Type B pancreatic cell (in vitro differentiated cells): ENCODE measurements around the gene MBNL3. TPM values are rescaled to one million over a fixed set of nuclear protein-coding genes. Genes with fewer than 3 reads are reported as not detected.

Experiments used
- DNase-seq: peaks from one replicate; pipeline ENCODE4 v3.0.0; 2021; ENCODE audit warnings: mixed read lengths; ENCODE audit not compliant: unreplicated experiment; ENCODE audit errors: extremely low spot score
- H3K27ac Mint-ChIP-seq: 2 replicates; pipeline ENCODE4 v1.8.0; 2021; ENCODE audit warnings: mild to moderate bottlenecking, mixed read lengths
- H3K27me3 Mint-ChIP-seq: 2 replicates; pipeline ENCODE4 v1.8.0; 2021; ENCODE audit warnings: mixed read lengths
- H3K36me3 Mint-ChIP-seq: 2 replicates; pipeline ENCODE4 v1.8.0; 2021; ENCODE audit warnings: mixed read lengths
- H3K4me1 Mint-ChIP-seq: one replicate; pipeline ENCODE4 v1.8.0; 2021; ENCODE audit warnings: mixed read lengths; ENCODE audit not compliant: unreplicated experiment
- H3K4me3 Mint-ChIP-seq: 2 replicates; pipeline ENCODE4 v1.8.0; 2021; ENCODE audit warnings: mild to moderate bottlenecking, mixed read lengths
- H3K9me3 Mint-ChIP-seq: 2 replicates; pipeline ENCODE4 v1.8.0; 2021; ENCODE audit warnings: mixed read lengths
- total RNA-seq: library from RNA; stranded (reverse); gene quantifications from 2 replicates; pipeline ENCODE4 v1.2.1, GENCODE V29; 2021; ENCODE audit warnings: low replicate concordance
- TF ChIP-seq, protein P1 (sequence below): fragments of 200-600 bp; sonication (generic); conservative IDR thresholded peaks from 2 replicates; pipeline ENCODE4 v1.5.0; 2021; ENCODE audit warnings: antibody characterized with exemption, mild to moderate bottlenecking

MBNL3 gene
- total RNA-seq, 1 donor from 2014 or later = 27.5 TPM

GRCh38 chrX:132367314-132367713 is 121.5 kb downstream of the MBNL3 start:
- Mint-ChIP-seq H3K27me3 (no peaks in the 10 kb centered on the region), H3K4me1 (peaks cover 16% of the 10 kb centered on the region), H3K27ac (no peak overlapping the region), H3K36me3 (no peaks in the 10 kb centered on the region), H3K9me3 (peaks cover 6% of the 10 kb centered on the region), H3K4me3 (no peak overlapping the region)
- TF ChIP-seq, protein P1, sequence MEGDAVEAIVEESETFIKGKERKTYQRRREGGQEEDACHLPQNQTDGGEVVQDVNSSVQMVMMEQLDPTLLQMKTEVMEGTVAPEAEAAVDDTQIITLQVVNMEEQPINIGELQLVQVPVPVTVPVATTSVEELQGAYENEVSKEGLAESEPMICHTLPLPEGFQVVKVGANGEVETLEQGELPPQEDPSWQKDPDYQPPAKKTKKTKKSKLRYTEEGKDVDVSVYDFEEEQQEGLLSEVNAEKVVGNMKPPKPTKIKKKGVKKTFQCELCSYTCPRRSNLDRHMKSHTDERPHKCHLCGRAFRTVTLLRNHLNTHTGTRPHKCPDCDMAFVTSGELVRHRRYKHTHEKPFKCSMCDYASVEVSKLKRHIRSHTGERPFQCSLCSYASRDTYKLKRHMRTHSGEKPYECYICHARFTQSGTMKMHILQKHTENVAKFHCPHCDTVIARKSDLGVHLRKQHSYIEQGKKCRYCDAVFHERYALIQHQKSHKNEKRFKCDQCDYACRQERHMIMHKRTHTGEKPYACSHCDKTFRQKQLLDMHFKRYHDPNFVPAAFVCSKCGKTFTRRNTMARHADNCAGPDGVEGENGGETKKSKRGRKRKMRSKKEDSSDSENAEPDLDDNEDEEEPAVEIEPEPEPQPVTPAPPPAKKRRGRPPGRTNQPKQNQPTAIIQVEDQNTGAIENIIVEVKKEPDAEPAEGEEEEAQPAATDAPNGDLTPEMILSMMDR = no peak
- no peak for DNase-seq

DNA sequence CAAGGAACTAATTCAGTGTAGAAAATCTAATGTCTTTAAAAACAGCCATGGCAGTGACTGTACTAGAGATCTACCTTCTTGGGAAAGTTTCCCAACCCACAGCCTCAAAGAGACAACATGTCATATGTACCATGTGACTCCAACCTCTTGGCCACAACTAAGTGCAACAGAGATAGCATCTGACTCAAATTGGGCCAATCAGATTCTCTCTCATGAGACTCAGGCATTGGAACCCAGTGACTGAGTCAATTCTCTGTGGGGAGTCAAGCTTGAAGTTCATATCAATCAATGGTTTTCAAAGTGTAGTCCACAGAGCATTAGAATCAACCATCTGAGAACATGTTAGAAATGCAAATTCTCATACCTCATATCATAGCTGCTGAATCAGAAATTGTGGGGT is 123.3 kb downstream of the MBNL3 start:
- H3K27me3 Mint-ChIP-seq = no peaks in the 10 kb centered on the region
- DNase-seq = no peak
- no peak overlapping the region for H3K4me3 Mint-ChIP-seq
- no peak overlapping the region for H3K27ac Mint-ChIP-seq
- peaks cover 6% of the 10 kb centered on the region for H3K9me3 Mint-ChIP-seq
- H3K36me3 Mint-ChIP-seq = no peaks in the 10 kb centered on the region
- peaks cover 16% of the 10 kb centered on the region for H3K4me1 Mint-ChIP-seq
- TF ChIP-seq, protein P1 = no peak

DNA sequence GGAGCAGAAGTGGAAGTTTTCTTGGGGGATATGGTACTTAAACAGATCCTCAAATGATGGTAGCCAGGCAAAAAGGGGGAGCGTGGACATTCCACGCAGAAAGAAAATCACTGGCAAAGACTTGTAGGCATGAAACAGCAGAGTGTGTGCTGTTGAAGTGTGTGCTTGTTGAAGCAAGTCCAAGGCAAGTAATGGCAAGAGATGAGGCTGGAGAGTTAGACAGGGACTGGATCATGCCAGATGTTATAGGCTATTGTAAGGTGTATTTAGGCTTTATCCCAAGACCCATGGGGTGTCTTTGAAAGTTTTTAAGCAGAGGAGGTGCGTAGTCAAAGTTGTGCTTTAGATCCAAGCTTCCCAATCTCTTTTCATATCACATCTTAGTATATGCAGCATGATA is 124.5 kb downstream of the MBNL3 start:
- Mint-ChIP-seq H3K27me3 (no peaks in the 10 kb centered on the region), H3K36me3 (no peaks in the 10 kb centered on the region), H3K27ac (no peak overlapping the region), H3K9me3 (peaks cover 6% of the 10 kb centered on the region), H3K4me1 (peaks cover 10% of the 10 kb centered on the region), H3K4me3 (no peak overlapping the region)
- no peak for DNase-seq
- TF ChIP-seq, protein P1 = no peak

DNA sequence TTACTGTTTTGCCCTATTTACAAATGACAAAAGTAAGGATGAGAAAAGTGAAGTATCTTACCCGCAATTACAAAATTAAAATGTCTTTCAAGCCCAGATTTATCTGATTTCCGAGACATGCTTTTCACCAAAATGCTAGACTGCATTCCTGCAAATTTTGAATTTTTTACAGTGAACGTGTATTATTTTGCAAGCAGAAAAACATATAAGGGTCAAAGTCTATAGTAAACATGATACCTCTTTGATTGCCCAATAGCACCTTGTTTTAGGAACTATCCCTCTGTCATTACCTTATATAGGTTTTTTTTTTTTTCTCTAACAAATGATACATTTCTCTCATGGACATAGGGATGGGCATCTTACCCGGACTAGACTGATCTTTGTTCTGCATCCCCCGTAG is 135.4 kb downstream of the MBNL3 start:
- H3K36me3 Mint-ChIP-seq = no peaks in the 10 kb centered on the region
- no peaks in the 10 kb centered on the region for H3K27me3 Mint-ChIP-seq
- H3K27ac Mint-ChIP-seq = no peak overlapping the region
- no peaks in the 10 kb centered on the region for H3K9me3 Mint-ChIP-seq
- TF ChIP-seq, protein P1 = no peak
- no peak for DNase-seq
- no peaks in the 10 kb centered on the region for H3K4me1 Mint-ChIP-seq
- H3K4me3 Mint-ChIP-seq = no peak overlapping the region

DNA sequence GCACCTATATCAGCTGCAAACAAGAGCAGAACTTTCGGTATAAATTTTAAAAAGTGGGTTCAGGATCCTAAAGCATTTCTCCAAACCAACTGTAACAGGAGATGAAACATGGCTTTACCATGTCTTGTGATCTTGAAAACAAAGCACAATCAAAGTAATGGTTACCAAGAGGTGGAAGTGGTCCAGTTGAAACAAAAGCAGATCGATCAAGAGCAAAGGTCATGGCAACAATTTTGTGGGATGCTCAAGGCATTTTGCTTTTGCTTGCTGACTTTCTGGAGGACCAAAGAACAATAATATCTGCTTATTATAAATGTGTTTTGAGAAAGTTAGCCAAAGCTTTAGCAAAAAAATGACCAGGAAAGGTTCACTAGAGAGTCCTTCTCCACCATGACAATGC is 152.7 kb downstream of the MBNL3 start:
- no peak overlapping the region for H3K27ac Mint-ChIP-seq
- no peaks in the 10 kb centered on the region for H3K36me3 Mint-ChIP-seq
- H3K4me3 Mint-ChIP-seq = no peak overlapping the region
- no peaks in the 10 kb centered on the region for H3K9me3 Mint-ChIP-seq
- no peaks in the 10 kb centered on the region for H3K4me1 Mint-ChIP-seq
- DNase-seq = no peak
- TF ChIP-seq, protein P1 = no peak
- H3K27me3 Mint-ChIP-seq = no peaks in the 10 kb centered on the region

GRCh38 chrX:132333351-132333750 is 155.5 kb downstream of the MBNL3 start:
- H3K27me3 Mint-ChIP-seq = no peaks in the 10 kb centered on the region
- no peak overlapping the region for H3K27ac Mint-ChIP-seq
- no peaks in the 10 kb centered on the region for H3K36me3 Mint-ChIP-seq
- no peak overlapping the region for H3K4me3 Mint-ChIP-seq
- TF ChIP-seq, protein P1 = no peak
- no peak for DNase-seq
- no peaks in the 10 kb centered on the region for H3K4me1 Mint-ChIP-seq
- H3K9me3 Mint-ChIP-seq = peaks cover 4% of the 10 kb centered on the region
